GM10248 (cell line): Measurements from ENCODE around the gene NPTXR.

ENCODE experiments used
- CTCF ChIA-PET: fragments of 300-600 bp; sonication (Branson Sonifier 250); formaldehyde crosslinking; extraction: SDS; loops from one replicate; lab custom pipeline; 2021; ENCODE audit warnings: antibody characterized with exemption; lab: Yijun Ruan, JAX
- POLR2A ChIA-PET: fragments of 350-650 bp; sonication (Branson Sonifier 250); formaldehyde crosslinking; extraction: SDS; loops from one replicate; lab custom pipeline; 2020; ENCODE audit warnings: antibody characterized with exemption; lab: Yijun Ruan, JAX
- DNase-seq: peaks from one replicate; pipeline ENCODE4 v3.0.0; 2012; ENCODE audit errors: extremely low spot score
- TF ChIP-seq, protein P1 (sequence below): IDR thresholded peaks from 2 replicates; pipeline ENCODE4 v1.5.1; 2012; ENCODE audit warnings: mild to moderate bottlenecking, low read depth; ENCODE audit errors: extremely low read depth, missing control alignments, control extremely low read depth

Gene NPTXR

GRCh38 chr22:38866399-38867123 is 22.7 kb upstream of the NPTXR start:
- DNase-seq = no peak
- ChIA-PET CTCF (interaction anchor here (4.9 kb wide), 1 partner anchor 137 kb away, joined by 90 read pairs; no protein-coding TSS in a partner anchor), POLR2A (no interaction called here)
- TF ChIP-seq, protein P1, sequence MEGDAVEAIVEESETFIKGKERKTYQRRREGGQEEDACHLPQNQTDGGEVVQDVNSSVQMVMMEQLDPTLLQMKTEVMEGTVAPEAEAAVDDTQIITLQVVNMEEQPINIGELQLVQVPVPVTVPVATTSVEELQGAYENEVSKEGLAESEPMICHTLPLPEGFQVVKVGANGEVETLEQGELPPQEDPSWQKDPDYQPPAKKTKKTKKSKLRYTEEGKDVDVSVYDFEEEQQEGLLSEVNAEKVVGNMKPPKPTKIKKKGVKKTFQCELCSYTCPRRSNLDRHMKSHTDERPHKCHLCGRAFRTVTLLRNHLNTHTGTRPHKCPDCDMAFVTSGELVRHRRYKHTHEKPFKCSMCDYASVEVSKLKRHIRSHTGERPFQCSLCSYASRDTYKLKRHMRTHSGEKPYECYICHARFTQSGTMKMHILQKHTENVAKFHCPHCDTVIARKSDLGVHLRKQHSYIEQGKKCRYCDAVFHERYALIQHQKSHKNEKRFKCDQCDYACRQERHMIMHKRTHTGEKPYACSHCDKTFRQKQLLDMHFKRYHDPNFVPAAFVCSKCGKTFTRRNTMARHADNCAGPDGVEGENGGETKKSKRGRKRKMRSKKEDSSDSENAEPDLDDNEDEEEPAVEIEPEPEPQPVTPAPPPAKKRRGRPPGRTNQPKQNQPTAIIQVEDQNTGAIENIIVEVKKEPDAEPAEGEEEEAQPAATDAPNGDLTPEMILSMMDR = no peak

DNA sequence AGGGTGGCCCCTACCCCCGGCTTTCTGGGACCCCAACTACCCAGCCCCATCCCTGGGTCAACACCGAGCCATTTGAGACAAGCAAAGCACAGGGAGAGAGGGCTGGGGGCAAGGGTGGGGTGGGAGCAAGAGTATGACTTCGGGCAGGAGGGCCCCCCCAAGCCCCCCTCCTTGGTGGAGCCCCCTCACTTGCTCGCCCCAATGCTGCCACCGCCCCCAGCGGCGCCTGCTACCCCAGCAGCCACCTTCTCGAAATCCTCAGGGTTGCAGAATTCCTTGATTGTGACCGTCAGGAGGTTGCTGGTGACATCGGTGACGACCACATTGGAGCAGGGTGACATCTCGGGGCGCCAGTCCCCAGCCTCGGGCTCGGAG is 22.2 kb upstream of the NPTXR start:
- POLR2A ChIA-PET = no interaction called here
- no peak for DNase-seq
- TF ChIP-seq, protein P1 = no peak
- CTCF ChIA-PET = no interaction called here

DNA sequence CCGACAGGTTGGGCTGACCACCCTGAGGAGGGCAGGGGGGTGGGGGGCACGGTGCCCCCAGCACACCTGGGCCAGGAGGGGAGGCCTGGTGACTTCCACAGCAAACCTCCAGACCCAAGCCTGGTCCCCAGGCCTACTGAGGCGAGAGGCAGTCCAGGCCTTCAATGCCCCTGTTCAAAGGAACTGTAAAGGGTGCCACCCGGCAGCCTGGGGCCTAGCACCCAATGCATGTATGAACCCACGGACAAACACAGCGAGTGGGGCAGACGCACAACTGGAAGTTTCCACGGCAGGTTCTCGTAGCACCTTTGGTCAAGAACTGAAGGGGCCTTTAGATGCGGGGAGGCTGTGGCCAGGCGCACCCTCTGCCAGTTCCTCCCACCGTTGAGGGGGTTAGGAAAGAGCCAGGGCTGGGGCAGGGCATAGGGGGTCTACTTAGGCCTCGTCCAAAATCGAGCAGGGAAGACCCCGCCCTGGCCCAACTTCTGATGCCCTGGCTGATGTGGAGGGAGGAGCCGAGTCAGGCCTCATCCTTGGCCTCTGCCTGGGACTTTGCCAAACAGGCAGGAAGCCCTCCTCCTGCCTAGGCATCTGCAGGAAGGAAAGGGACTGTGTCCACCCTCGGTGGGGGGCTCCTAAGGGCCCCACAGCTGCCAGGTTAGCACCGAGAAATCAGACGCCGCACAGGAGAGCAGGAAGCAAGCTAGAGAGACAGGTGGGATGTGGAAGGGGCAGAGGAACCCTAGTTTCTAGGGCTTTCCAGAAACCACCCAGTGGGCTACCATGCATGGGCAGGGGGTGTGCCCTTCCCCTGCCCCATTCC is 21.6 kb upstream of the NPTXR start:
- TF ChIP-seq, protein P1 = no peak
- POLR2A ChIA-PET = no interaction called here
- DNase-seq = no peak
- CTCF ChIA-PET = no interaction called here

GRCh38 chr22:38864361-38865191 is 20.7 kb upstream of the NPTXR start:
- POLR2A ChIA-PET = no interaction called here
- CTCF ChIA-PET = no interaction called here
- DNase-seq = no peak
- TF ChIP-seq, protein P1 = no peak

DNA sequence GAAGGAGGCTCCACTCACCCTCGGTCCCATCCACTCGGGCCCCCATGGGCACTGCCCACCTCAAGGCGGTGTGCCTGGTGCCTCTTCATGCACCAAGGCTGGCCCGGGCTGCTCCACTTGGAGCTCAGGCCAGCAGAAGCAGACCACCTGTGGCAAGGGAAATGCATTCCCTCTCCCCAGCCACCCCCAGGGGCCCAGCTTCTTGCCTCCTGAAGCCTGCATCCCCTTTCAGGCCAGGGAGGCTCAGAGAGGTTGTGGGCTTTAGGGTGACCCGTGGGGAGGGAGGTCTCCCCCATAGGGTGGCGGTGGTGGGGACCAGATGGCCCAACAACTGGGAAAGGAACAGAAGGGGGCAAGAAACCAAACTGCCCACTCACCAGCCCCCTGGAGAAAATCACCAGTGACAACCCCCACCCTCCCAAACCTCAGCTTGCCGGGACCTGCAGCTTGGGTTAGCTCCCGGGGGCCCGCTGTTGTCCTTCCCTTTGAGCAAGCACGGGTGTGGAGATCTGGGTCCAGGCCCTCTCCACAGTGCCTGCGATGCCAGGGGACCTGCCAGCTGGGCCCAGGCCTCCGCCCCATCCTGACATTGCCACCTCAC is 19.8 kb upstream of the NPTXR start:
- POLR2A ChIA-PET = no interaction called here
- CTCF ChIA-PET = interaction anchor here (1.1 kb wide), 1 partner anchor 139 kb away, joined by 3 read pairs; no protein-coding TSS in a partner anchor
- TF ChIP-seq, protein P1 = no peak
- DNase-seq = no peak
